Smooth muscle cell (in vitro differentiated cells): ENCODE measurements around the gene RMND1. TPM values are rescaled to one million over a fixed set of nuclear protein-coding genes. Genes with fewer than 3 reads are reported as not detected.

Experiments
- DNase-seq: peaks from one replicate; lab custom pipeline; 2025; ENCODE audit not compliant: unreplicated experiment; lab: John Stamatoyannopoulos, UW
- H2AFZ ChIP-seq: fragments of 200-600 bp; sonication (generic); 2 replicates; pipeline ENCODE4 v1.6.0; 2016; ENCODE audit warnings: antibody characterized with exemption, low read depth, mild to moderate bottlenecking
- H3F3A ChIP-seq: fragments of 200-600 bp; sonication (generic); 2 replicates; pipeline ENCODE4 v1.6.0; 2017; ENCODE audit warnings: antibody characterized with exemption, low read depth
- H3K27ac ChIP-seq: fragments of 200-600 bp; sonication (generic); 2 replicates; pipeline ENCODE4 v1.5.1; 2016; ENCODE audit warnings: low read depth, mild to moderate bottlenecking
- H3K27me3 ChIP-seq: fragments of 200-600 bp; sonication (generic); 2 replicates; pipeline ENCODE4 v1.6.1; 2016; ENCODE audit warnings: low read depth, mild to moderate bottlenecking
- H3K36me3 ChIP-seq: fragments of 200-600 bp; sonication (generic); 2 replicates; pipeline ENCODE4 v1.5.1; 2016; ENCODE audit warnings: low read depth
- H3K4me1 ChIP-seq: fragments of 200-600 bp; sonication (generic); 2 replicates; pipeline ENCODE4 v1.5.1; 2016; ENCODE audit warnings: low read depth
- H3K4me2 ChIP-seq: fragments of 200-600 bp; sonication (generic); 2 replicates; pipeline ENCODE4 v1.6.0; 2016; ENCODE audit warnings: mild to moderate bottlenecking
- H3K4me3 ChIP-seq: fragments of 200-600 bp; sonication (generic); 2 replicates; pipeline ENCODE4 v1.5.1; 2016; ENCODE audit warnings: mild to moderate bottlenecking
- H3K79me2 ChIP-seq: fragments of 200-600 bp; sonication (generic); 2 replicates; pipeline ENCODE4 v1.6.0; 2016; ENCODE audit warnings: low read depth, mild to moderate bottlenecking
- H3K9ac ChIP-seq: fragments of 200-600 bp; sonication (generic); 2 replicates; pipeline ENCODE4 v1.6.0; 2016; ENCODE audit warnings: low read depth
- H3K9me3 ChIP-seq: fragments of 200-600 bp; sonication (generic); replicated peaks from 2 replicates; pipeline ENCODE4 v1.5.1; 2016; ENCODE audit warnings: low read depth
- H4K20me1 ChIP-seq: fragments of 200-600 bp; sonication (generic); 2 replicates; pipeline ENCODE4 v1.6.0; 2016; ENCODE audit warnings: low read depth
- whole genome bisulfite sequencing: methylation state at CpG from one replicate; pipeline ENCODE4 v1.1.7; 2016; ENCODE audit warnings: low lambda C conversion rate; 5-methylcytosine and 5-hydroxymethylcytosine counted together
- polyA plus RNA-seq: library from polyadenylated mRNA; unstranded; fragments of >200 nt; fragmentation: Nextera tagmentation; extraction: Ambion mirVana; gene quantifications from 2 replicates; pipeline ENCODE4 v1.2.1, GENCODE V29; 2016
- total RNA-seq: library from RNA; depleted of rRNA; stranded (reverse); fragments of >200 nt; gene quantifications from 2 replicates; pipeline ENCODE4 v1.2.3, GENCODE V29; 2014
- TF ChIP-seq, protein P1 (sequence below): fragments of 200-600 bp; sonication (generic); IDR thresholded peaks from 2 replicates; pipeline ENCODE4 v1.5.1; 2017; ENCODE audit warnings: borderline replicate concordance, mild to moderate bottlenecking, antibody characterized with exemption; ENCODE audit not compliant: insufficient read depth, poor library complexity, severe bottlenecking

RMND1 gene, protein sequence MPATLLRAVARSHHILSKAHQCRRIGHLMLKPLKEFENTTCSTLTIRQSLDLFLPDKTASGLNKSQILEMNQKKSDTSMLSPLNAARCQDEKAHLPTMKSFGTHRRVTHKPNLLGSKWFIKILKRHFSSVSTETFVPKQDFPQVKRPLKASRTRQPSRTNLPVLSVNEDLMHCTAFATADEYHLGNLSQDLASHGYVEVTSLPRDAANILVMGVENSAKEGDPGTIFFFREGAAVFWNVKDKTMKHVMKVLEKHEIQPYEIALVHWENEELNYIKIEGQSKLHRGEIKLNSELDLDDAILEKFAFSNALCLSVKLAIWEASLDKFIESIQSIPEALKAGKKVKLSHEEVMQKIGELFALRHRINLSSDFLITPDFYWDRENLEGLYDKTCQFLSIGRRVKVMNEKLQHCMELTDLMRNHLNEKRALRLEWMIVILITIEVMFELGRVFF
- total RNA-seq (22.0 and 27.9 TPM in 2 replicates), polyA plus RNA-seq (13.0 and 16.2 TPM in 2 replicates)

DNA sequence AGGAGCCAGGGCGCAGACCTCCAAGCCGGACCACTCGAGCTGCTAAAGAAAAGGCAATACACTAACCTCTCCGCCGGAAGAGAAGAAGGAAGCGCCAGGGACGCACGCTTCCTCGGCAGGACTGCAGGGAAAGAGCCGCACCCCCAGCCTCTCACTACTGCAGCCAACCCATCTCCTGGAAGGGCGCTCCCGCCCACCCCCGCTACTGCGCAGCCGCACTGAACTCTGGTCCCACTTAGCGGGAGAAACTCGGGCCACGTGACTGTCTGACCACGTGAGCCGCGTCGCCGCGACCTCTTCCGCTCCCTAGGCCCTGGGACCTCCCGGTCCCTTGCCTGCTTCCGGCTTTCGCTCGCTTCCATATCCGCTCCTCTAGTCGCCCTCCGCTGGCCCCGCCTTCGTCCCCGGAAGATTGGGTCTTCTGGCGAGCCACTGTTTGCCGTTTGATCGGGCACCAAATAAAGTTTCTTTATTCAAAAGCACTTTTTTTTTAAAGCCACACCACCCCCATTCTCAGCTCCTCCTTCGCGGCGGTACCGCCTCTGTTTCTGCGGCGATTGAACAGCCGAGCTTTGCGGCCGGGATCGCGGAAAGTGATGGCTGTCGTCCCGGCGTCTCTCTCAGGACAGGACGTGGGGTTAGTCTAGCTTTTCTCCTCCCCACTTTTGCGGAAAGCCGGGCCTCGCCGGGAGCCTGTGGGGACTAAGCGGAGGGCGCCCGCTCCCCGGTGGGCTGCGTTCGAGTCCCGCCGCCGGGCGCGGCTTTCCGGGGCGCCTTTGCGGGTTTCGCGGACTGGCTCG, at the start of gene RMND1:
TSS of gene RMND1 (minus strand) at position 177 of the 800 bp plus-strand sequence. CDS start 6,315 bp downstream, outside the sequence.
- peak; percentile 98 for DNase-seq
- under 1% methylated on average over 74 of the region's 74 CpGs for WGBS

DNA sequence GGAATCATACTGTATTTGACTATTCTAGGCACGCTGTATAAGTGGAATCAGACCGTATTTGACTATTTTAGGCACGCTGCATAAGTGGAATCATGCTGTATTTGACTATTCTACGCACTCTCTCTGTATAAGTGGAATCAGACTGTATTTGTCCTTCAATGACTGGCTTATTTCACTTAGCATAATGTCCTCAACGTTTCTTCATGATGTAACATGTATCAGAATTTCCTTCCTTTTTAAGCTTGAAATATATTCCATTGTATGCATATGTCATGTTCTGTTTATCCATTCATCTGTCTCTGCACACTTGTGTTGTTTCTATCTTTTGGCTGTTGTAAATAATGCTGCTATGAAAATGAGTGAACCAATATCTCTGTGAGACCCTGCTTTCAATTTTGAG, 47.6 kb upstream of the RMND1 start:
- no peak overlapping the region for H3K9ac ChIP-seq
- no peak overlapping the region for H3K4me2 ChIP-seq
- no peak overlapping the region for H3K4me3 ChIP-seq
- H4K20me1 ChIP-seq = no peaks in the 10 kb centered on the region
- peaks cover 17% of the 10 kb centered on the region for H3K27me3 ChIP-seq
- H3K27ac ChIP-seq = no peak overlapping the region
- no peaks in the 10 kb centered on the region for H3K36me3 ChIP-seq
- H3F3A ChIP-seq = no peaks in the 10 kb centered on the region
- DNase-seq = no peak
- no peaks in the 10 kb centered on the region for H3K79me2 ChIP-seq
- TF ChIP-seq, protein P1, sequence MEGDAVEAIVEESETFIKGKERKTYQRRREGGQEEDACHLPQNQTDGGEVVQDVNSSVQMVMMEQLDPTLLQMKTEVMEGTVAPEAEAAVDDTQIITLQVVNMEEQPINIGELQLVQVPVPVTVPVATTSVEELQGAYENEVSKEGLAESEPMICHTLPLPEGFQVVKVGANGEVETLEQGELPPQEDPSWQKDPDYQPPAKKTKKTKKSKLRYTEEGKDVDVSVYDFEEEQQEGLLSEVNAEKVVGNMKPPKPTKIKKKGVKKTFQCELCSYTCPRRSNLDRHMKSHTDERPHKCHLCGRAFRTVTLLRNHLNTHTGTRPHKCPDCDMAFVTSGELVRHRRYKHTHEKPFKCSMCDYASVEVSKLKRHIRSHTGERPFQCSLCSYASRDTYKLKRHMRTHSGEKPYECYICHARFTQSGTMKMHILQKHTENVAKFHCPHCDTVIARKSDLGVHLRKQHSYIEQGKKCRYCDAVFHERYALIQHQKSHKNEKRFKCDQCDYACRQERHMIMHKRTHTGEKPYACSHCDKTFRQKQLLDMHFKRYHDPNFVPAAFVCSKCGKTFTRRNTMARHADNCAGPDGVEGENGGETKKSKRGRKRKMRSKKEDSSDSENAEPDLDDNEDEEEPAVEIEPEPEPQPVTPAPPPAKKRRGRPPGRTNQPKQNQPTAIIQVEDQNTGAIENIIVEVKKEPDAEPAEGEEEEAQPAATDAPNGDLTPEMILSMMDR = no peak
- 93% methylated on average over 5 of the region's 5 CpGs for WGBS
- no peaks in the 10 kb centered on the region for H3K9me3 ChIP-seq
- peaks cover 4% of the 10 kb centered on the region for H3K4me1 ChIP-seq
- no peak overlapping the region for H2AFZ ChIP-seq

More for the DNA sequence above, at the start of gene RMND1:
- peak within 1 kb of the TSS; percentile 90 for H3K9ac ChIP-seq
- no peaks in the 10 kb centered on the region for H3K9me3 ChIP-seq
- peak within 1 kb of the TSS; percentile 89 for H3K4me3 ChIP-seq
- H2AFZ ChIP-seq = peak within 1 kb of the TSS; percentile 93
- H3K27ac ChIP-seq = peak within 1 kb of the TSS; percentile 86
- H3F3A ChIP-seq = peaks cover 4% of the 10 kb centered on the region
- H3K4me1 ChIP-seq = peaks cover 19% of the 10 kb centered on the region
- no peaks in the 10 kb centered on the region for H3K27me3 ChIP-seq
- H3K4me2 ChIP-seq = peak within 1 kb of the TSS; percentile 95
- peaks cover 8% of the 10 kb centered on the region for H4K20me1 ChIP-seq
- H3K36me3 ChIP-seq = no peaks in the 10 kb centered on the region
- TF ChIP-seq, protein P1 = no peak
- peaks cover 38% of the 10 kb centered on the region for H3K79me2 ChIP-seq

DNA sequence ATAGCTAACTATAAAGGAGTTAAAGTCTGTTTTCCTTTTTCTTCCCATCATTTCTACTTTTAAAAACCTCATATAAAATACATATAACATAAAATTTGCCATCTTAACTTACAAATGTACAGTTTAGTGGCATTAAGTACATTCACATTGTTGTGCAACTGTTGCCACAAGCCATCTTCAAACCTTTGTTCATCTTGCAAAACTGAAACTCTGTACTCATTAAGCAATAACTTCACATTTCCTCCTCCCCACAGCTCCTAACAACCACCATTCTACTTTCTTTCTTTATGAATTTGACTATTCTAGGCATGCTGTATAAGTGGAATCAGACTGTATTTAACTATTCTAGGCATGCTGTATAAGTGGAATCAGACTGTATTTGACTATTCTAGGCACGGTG, 46.4 kb upstream of the RMND1 start:
- no peak overlapping the region for H3K9ac ChIP-seq
- TF ChIP-seq, protein P1 = no peak
- WGBS = 100% methylated on average over 1 of the region's 1 CpG
- H3K36me3 ChIP-seq = no peaks in the 10 kb centered on the region
- no peaks in the 10 kb centered on the region for H4K20me1 ChIP-seq
- no peak overlapping the region for H3K4me2 ChIP-seq
- peaks cover 17% of the 10 kb centered on the region for H3K27me3 ChIP-seq
- H3K9me3 ChIP-seq = no peaks in the 10 kb centered on the region
- no peak overlapping the region for H3K27ac ChIP-seq
- DNase-seq = no peak
- H3K4me1 ChIP-seq = peaks cover 4% of the 10 kb centered on the region
- no peaks in the 10 kb centered on the region for H3K79me2 ChIP-seq
- H3F3A ChIP-seq = no peaks in the 10 kb centered on the region
- no peak overlapping the region for H2AFZ ChIP-seq
- H3K4me3 ChIP-seq = no peak overlapping the region
